HepG2 (cell line): ENCODE data around the gene DLG1. TPM values are rescaled to one million over a fixed set of nuclear protein-coding genes. Genes with fewer than 3 reads are reported as not detected.

Experiments
- CENPT ChIP-seq: sonication (generic); formaldehyde crosslinking; IDR thresholded peaks from 2 replicates; pipeline ENCODE4 v1.8.0; 2022; ENCODE audit warnings: low read depth, mild to moderate bottlenecking, moderate library complexity, missing genetic modification reagents
- DNMT1 ChIP-seq: sonication (generic); formaldehyde crosslinking; IDR thresholded peaks from 2 replicates; pipeline ENCODE4 v1.5.1; 2020; ENCODE audit warnings: mild to moderate bottlenecking, missing genetic modification reagents
- HHEX ChIP-seq: IDR thresholded peaks from 2 replicates; pipeline ENCODE4 v1.6.1; 2016; ENCODE audit warnings: control low read depth
- HOXA3 ChIP-seq: sonication (generic); formaldehyde crosslinking; IDR thresholded peaks from 2 replicates; pipeline ENCODE4 v1.5.0; 2020; ENCODE audit warnings: missing genetic modification reagents
- MAF1 ChIP-seq: sonication (generic); formaldehyde crosslinking; IDR thresholded peaks from 2 replicates; pipeline ENCODE4 v1.5.0; 2020; ENCODE audit warnings: missing genetic modification reagents, borderline replicate concordance
- RBM22 ChIP-seq: fragments of 200-400 bp; formaldehyde crosslinking; optimal IDR thresholded peaks from 2 replicates; pipeline ENCODE3; 2017; ENCODE audit warnings: mild to moderate bottlenecking, low read length, moderate library complexity
- THAP11 ChIP-seq: IDR thresholded peaks from 2 replicates; pipeline ENCODE4 v1.6.1; 2016; ENCODE audit warnings: missing biosample characterization, missing genetic modification reagents
- XBP1 ChIP-seq: sonication (generic); formaldehyde crosslinking; IDR thresholded peaks from 2 replicates; pipeline ENCODE4 v1.5.0; 2020; ENCODE audit warnings: missing genetic modification reagents
- YEATS2 ChIP-seq: sonication (generic); formaldehyde crosslinking; IDR thresholded peaks from 2 replicates; pipeline ENCODE4 v1.4.0; 2020; ENCODE audit warnings: missing genetic modification reagents, borderline replicate concordance
- ZBTB7B ChIP-seq: sonication (generic); formaldehyde crosslinking; IDR thresholded peaks from 2 replicates; pipeline ENCODE4 v1.4.0; 2020; ENCODE audit warnings: missing genetic modification reagents
- ZNF34 ChIP-seq: sonication (generic); formaldehyde crosslinking; IDR thresholded peaks from 2 replicates; pipeline ENCODE4 v1.4.0; 2020; ENCODE audit warnings: mild to moderate bottlenecking, missing genetic modification reagents, borderline replicate concordance
- ZNF496 ChIP-seq: sonication (generic); formaldehyde crosslinking; IDR thresholded peaks from 2 replicates; pipeline ENCODE4 v1.8.1; 2023; ENCODE audit warnings: mild to moderate bottlenecking, moderate library complexity, missing genetic modification reagents; ENCODE audit not compliant: insufficient replicate concordance
- ZNF629 ChIP-seq: sonication (generic); formaldehyde crosslinking; conservative IDR thresholded peaks from 2 replicates; pipeline ENCODE4 v1.5.0; 2020; ENCODE audit warnings: missing genetic modification reagents
- ZNF792 ChIP-seq: IDR thresholded peaks from 2 replicates; pipeline ENCODE4 v1.6.1; 2016
- polyA plus RNA-seq, 8 experiments: library from polyadenylated mRNA; depleted of rRNA in 3 of 8; stranded (reverse) in 7 of 8; unstranded in 1 of 8; fragments of >200 nt; fragmentation: Illumina TruSeq in 4 of 8; extraction: Trizol in 4 of 8; gene quantifications; 2 replicates each; pipeline versions ENCODE4 v1.2.1 to v1.2.3, GENCODE V29; 2011 to 2016; ENCODE audit warnings: low read depth in 4 of 8, missing spikeins in 1 of 8, mixed read lengths in 1 of 8; ENCODE audit not compliant: insufficient read depth in 1 of 8
- total RNA-seq, 5 experiments: library from RNA; depleted of rRNA; stranded (reverse); fragments of >200 nt; fragmentation: Illumina TruSeq; extraction: Trizol; gene quantifications; 2 replicates each; pipeline ENCODE4 v1.2.3, GENCODE V29; 2016; ENCODE audit warnings: low read depth in 1 of 5
- TF ChIP-seq, protein P1 (sequence below): sonication (generic); formaldehyde crosslinking; IDR thresholded peaks from 2 replicates; pipeline ENCODE4 v1.5.1; 2020; ENCODE audit warnings: missing genetic modification reagents, mild to moderate bottlenecking, borderline replicate concordance
- TF ChIP-seq, protein P2 (sequence below): IDR thresholded peaks from 2 replicates; pipeline ENCODE4 v1.6.1; 2016; ENCODE audit warnings: low read depth
- TF ChIP-seq, protein P3 (sequence below): sonication (generic); formaldehyde crosslinking; IDR thresholded peaks from 2 replicates; pipeline ENCODE4 v1.8.0; 2022; ENCODE audit warnings: mild to moderate bottlenecking, missing genetic modification reagents, borderline replicate concordance
- TF ChIP-seq, protein P4 (sequence below): sonication (generic); formaldehyde crosslinking; IDR thresholded peaks from 2 replicates; pipeline ENCODE4 v1.8.1; 2023; ENCODE audit warnings: mild to moderate bottlenecking, missing genetic modification reagents, borderline replicate concordance
- TF ChIP-seq, protein P5 (sequence below): IDR thresholded peaks from 2 replicates; pipeline ENCODE4 v1.6.1; 2016
- TF ChIP-seq, protein P6 (sequence below): sonication (generic); formaldehyde crosslinking; conservative IDR thresholded peaks from 2 replicates; pipeline ENCODE4 v1.5.0; 2020; ENCODE audit warnings: missing genetic modification reagents
- TF ChIP-seq, protein P7 (sequence below): sonication (generic); formaldehyde crosslinking; IDR thresholded peaks from 2 replicates; pipeline ENCODE4 v1.8.1; 2023; ENCODE audit warnings: missing genetic modification reagents, inconsistent platforms, borderline replicate concordance

The DLG1 gene
- total and polyA plus RNA-seq, 2 of the 13 experiments (the other 11 are each of a cell fraction or from before 2014, with no cell fraction given) = 30.5 to 104 TPM

DNA sequence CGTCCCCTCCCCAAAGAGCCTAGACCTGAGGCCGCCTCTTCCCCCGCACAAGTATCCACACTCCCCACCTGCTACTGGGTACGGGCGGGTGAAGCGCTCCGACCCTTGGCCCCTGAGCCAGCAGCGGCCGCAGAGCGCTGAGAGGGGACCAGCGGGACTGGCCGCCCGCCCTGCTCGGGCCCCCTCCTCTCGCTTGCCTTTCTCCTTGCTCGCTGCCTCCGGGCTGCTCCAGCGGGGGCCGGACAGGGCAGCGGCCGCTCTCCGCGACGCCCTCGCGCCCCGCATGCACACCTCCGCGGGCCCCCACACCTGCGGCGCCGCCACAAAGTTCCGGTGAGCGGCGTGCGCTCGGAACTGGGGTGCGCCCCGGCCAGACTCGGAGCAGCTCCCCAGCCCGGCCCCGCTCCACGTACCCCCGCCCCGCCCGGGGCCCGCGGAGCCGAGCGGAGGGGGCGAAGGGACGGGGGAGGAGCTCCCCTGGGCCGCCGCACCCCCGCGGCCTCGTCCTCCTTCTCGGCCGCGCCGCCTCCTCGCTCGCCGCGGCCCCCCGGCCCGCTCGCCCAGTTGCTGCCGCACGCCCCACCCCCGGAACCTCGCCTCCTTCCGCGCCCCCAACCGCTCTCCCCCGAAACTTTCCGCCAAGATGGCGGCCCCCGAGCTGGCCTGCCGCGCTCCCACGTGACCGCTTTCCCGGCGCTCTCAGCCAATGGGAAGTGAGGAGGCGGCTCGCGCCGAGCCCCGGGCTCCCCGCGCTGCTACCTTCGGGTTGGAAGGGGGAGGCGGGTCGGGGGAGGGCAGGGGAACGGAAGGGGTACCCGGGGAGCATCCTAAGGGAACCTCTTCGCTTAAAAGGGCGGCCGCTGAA, 704 bp downstream of the DLG1 start (continued):
- TF ChIP-seq, protein P1, sequence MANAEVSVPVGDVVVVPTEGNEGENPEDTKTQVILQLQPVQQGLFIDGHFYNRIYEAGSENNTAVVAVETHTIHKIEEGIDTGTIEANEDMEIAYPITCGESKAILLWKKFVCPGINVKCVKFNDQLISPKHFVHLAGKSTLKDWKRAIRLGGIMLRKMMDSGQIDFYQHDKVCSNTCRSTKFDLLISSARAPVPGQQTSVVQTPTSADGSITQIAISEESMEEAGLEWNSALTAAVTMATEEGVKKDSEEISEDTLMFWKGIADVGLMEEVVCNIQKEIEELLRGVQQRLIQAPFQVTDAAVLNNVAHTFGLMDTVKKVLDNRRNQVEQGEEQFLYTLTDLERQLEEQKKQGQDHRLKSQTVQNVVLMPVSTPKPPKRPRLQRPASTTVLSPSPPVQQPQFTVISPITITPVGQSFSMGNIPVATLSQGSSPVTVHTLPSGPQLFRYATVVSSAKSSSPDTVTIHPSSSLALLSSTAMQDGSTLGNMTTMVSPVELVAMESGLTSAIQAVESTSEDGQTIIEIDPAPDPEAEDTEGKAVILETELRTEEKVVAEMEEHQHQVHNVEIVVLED (CRISPR knock-in tag) = peak; percentile 47; the same call in 1 of the 2 replicates
- TF ChIP-seq THAP11 (peak; percentile 56), ZNF792 (CRISPR knock-in tag) (no peak), HHEX (CRISPR knock-in tag) (no peak), ZBTB7B (CRISPR knock-in tag) (peak; percentile 73), HOXA3 (peak; percentile 86), XBP1 (CRISPR knock-in tag) (no peak), MAF1 (CRISPR knock-in tag) (0 out of 2 replicates have a peak, but pooled peaks have one; percentile 49), ZNF34 (CRISPR knock-in tag) (no peak), ZNF629 (CRISPR knock-in tag) (peak; percentile 17; the same call in 1 of the 2 replicates), RBM22 (no peak), DNMT1 (CRISPR knock-in tag) (no peak), YEATS2 (CRISPR knock-in tag) (no peak), CENPT (CRISPR knock-in tag) (no peak), ZNF496 (CRISPR knock-in tag) (no peak)
- TF ChIP-seq, protein P2, sequence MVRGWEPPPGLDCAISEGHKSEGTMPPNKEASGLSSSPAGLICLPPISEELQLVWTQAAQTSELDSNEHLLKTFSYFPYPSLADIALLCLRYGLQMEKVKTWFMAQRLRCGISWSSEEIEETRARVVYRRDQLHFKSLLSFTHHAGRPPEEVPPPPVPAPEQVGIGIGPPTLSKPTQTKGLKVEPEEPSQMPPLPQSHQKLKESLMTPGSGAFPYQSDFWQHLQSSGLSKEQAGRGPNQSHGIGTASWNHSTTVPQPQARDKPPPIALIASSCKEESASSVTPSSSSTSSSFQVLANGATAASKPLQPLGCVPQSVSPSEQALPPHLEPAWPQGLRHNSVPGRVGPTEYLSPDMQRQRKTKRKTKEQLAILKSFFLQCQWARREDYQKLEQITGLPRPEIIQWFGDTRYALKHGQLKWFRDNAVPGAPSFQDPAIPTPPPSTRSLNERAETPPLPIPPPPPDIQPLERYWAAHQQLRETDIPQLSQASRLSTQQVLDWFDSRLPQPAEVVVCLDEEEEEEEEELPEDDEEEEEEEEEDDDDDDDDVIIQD (CRISPR knock-in tag) = 0 out of 2 replicates have a peak, but pooled peaks have one; percentile 12
- TF ChIP-seq, protein P3, sequence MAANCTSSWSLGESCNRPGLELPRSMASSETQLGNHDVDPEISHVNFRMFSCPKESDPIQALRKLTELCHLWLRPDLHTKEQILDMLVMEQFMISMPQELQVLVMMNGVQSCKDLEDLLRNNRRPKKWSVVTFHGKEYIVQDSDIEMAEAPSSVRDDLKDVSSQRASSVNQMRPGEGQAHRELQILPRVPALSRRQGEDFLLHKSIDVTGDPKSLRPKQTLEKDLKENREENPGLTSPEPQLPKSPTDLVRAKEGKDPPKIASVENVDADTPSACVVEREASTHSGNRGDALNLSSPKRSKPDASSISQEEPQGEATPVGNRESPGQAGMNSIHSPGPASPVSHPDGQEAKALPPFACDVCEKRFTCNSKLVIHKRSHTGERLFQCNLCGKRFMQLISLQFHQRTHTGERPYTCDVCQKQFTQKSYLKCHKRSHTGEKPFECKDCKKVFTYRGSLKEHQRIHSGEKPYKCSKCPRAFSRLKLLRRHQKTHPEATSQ = 0 out of 2 replicates have a peak, but pooled peaks have one; percentile 23
- TF ChIP-seq, protein P4, sequence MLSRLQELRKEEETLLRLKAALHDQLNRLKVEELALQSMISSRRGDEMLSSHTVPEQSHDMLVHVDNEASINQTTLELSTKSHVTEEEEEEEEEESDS (CRISPR knock-in tag) = 0 out of 2 replicates have a peak, but pooled peaks have one; percentile 29
- TF ChIP-seq, protein P5, sequence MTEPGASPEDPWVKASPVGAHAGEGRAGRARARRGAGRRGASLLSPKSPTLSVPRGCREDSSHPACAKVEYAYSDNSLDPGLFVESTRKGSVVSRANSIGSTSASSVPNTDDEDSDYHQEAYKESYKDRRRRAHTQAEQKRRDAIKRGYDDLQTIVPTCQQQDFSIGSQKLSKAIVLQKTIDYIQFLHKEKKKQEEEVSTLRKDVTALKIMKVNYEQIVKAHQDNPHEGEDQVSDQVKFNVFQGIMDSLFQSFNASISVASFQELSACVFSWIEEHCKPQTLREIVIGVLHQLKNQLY (CRISPR knock-in tag) = 0 out of 2 replicates have a peak, but pooled peaks have one; percentile 21
- TF ChIP-seq, protein P6, sequence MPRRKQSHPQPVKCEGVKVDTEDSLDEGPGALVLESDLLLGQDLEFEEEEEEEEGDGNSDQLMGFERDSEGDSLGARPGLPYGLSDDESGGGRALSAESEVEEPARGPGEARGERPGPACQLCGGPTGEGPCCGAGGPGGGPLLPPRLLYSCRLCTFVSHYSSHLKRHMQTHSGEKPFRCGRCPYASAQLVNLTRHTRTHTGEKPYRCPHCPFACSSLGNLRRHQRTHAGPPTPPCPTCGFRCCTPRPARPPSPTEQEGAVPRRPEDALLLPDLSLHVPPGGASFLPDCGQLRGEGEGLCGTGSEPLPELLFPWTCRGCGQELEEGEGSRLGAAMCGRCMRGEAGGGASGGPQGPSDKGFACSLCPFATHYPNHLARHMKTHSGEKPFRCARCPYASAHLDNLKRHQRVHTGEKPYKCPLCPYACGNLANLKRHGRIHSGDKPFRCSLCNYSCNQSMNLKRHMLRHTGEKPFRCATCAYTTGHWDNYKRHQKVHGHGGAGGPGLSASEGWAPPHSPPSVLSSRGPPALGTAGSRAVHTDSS (CRISPR knock-in tag) = no peak
- TF ChIP-seq, protein P7, sequence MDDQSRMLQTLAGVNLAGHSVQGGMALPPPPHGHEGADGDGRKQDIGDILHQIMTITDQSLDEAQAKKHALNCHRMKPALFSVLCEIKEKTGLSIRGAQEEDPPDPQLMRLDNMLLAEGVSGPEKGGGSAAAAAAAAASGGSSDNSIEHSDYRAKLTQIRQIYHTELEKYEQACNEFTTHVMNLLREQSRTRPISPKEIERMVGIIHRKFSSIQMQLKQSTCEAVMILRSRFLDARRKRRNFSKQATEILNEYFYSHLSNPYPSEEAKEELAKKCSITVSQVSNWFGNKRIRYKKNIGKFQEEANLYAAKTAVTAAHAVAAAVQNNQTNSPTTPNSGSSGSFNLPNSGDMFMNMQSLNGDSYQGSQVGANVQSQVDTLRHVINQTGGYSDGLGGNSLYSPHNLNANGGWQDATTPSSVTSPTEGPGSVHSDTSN (CRISPR knock-in tag) = no peak
